PFSK-1 (cell line): ENCODE data around the gene FBXL16. TPM values are rescaled to one million over a fixed set of nuclear protein-coding genes. Genes with fewer than 3 reads are reported as not detected.

Experiments
- FOXP2 ChIP-seq: optimal IDR thresholded peaks from 2 replicates; pipeline ENCODE3; 2011; ENCODE audit warnings: borderline replicate concordance, control low read depth, inconsistent platforms; ENCODE audit not compliant: insufficient read depth; ENCODE audit errors: extremely low read length, extremely low read depth
- POLR2AphosphoS5 ChIP-seq: IDR thresholded peaks from 2 replicates; pipeline ENCODE4 v1.6.1; 2012; ENCODE audit warnings: low read depth, mild to moderate bottlenecking, control low read depth, low read length, moderate library complexity
- SIN3A ChIP-seq: IDR thresholded peaks from 2 replicates; pipeline ENCODE4 v1.6.1; 2012; ENCODE audit warnings: mild to moderate bottlenecking, low read length, moderate library complexity, borderline replicate concordance; ENCODE audit not compliant: insufficient read depth
- TAF1 ChIP-seq: IDR thresholded peaks from 2 replicates; pipeline ENCODE4 v1.6.1; 2012; ENCODE audit warnings: low read length, control low read depth, borderline replicate concordance; ENCODE audit not compliant: insufficient read depth
- polyA plus RNA-seq: library from polyadenylated mRNA; unstranded; fragments of >200 nt; gene quantifications from one replicate; pipeline ENCODE4 v1.2.1, GENCODE V29; 2012; ENCODE audit warnings: low read depth, missing spikeins; ENCODE audit not compliant: insufficient read length
- TF ChIP-seq, protein P1 (sequence below), 2 experiments: IDR thresholded peaks; 2 replicates each; pipeline versions ENCODE4 v1.6.1 to v1.8.0; 2011 to 2012; ENCODE audit warnings: low read depth in 2 of 2, low read length in 2 of 2, control low read depth in 1 of 2, inconsistent platforms in 1 of 2, mild to moderate bottlenecking in 1 of 2, moderate library complexity in 1 of 2; ENCODE audit not compliant: insufficient read depth in 1 of 2

FBXL16 gene, protein sequence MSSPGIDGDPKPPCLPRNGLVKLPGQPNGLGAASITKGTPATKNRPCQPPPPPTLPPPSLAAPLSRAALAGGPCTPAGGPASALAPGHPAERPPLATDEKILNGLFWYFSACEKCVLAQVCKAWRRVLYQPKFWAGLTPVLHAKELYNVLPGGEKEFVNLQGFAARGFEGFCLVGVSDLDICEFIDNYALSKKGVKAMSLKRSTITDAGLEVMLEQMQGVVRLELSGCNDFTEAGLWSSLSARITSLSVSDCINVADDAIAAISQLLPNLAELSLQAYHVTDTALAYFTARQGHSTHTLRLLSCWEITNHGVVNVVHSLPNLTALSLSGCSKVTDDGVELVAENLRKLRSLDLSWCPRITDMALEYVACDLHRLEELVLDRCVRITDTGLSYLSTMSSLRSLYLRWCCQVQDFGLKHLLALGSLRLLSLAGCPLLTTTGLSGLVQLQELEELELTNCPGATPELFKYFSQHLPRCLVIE
- 29.7 TPM for polyA plus RNA-seq

DNA sequence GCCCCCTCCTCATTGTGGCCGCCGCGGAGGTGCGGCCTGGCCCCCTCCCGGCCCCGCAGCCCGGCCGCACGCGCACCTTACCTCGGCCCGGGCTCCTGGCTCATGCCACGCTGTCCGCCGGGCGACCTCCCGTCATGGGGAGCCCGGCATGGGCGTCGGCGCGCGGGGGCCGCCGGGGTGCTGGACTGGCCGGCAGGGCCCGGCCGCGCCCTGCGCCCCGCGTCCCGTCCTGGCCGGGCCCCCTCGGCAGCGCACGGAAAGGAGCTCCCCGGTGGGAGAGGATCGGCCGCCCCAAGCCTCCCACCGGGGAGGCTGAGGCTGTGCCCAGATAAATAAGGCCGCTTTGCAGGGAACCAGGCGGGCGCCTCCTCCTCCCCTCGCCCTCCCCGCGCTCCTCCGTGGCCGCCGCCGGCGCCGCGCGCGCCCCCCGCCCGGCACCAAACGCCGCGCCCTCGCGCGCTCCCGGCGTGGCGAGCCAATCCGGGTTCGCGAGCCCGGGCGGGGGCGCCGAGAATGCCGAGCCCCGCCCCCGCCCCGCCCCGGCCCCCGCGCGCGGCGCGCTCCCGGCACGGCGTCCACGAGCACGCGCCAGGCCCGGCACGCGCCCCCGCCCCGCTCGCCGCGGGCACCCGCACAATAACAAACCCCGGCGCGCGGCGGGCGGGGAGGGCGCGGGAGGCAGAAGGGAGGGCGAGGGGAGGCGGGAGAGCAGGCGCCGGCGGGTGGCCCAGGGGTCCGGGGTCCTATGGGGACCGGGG lies at the start of gene FBXL16:
TSS of gene FBXL16 (minus strand) at position 371 of the 758 bp plus-strand sequence. CDS start 8,396 bp downstream, outside the sequence.
- TF ChIP-seq POLR2AphosphoS5: no peak
- no peak for TF ChIP-seq FOXP2
- TF ChIP-seq SIN3A: no peak
- TF ChIP-seq TAF1: no peak

DNA sequence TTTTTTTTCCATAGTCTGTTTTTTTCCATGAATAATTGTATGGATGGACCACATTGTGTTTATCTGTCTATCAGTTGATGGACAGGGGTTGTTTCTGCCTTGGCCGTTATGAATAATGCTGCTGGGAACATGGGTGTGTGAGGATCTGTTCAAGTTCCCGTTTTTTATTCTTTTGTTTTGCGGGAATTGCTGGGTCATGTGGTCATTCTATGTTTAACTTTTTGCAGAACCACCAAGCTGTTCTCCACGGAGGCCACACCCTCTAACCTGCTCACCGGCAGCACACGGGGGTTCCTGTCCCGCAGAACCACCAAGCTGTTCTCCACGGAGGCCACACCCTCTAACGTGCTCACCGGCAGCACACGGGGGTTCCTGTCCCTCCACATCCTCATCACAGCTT lies 49.1 kb upstream of the FBXL16 start:
- TF ChIP-seq POLR2AphosphoS5 (no peak), FOXP2 (no peak), TAF1 (no peak), SIN3A (no peak)
- TF ChIP-seq, protein P1, sequence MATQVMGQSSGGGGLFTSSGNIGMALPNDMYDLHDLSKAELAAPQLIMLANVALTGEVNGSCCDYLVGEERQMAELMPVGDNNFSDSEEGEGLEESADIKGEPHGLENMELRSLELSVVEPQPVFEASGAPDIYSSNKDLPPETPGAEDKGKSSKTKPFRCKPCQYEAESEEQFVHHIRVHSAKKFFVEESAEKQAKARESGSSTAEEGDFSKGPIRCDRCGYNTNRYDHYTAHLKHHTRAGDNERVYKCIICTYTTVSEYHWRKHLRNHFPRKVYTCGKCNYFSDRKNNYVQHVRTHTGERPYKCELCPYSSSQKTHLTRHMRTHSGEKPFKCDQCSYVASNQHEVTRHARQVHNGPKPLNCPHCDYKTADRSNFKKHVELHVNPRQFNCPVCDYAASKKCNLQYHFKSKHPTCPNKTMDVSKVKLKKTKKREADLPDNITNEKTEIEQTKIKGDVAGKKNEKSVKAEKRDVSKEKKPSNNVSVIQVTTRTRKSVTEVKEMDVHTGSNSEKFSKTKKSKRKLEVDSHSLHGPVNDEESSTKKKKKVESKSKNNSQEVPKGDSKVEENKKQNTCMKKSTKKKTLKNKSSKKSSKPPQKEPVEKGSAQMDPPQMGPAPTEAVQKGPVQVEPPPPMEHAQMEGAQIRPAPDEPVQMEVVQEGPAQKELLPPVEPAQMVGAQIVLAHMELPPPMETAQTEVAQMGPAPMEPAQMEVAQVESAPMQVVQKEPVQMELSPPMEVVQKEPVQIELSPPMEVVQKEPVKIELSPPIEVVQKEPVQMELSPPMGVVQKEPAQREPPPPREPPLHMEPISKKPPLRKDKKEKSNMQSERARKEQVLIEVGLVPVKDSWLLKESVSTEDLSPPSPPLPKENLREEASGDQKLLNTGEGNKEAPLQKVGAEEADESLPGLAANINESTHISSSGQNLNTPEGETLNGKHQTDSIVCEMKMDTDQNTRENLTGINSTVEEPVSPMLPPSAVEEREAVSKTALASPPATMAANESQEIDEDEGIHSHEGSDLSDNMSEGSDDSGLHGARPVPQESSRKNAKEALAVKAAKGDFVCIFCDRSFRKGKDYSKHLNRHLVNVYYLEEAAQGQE (IDR thresholded peaks at IDR 0.05; ENCODE audit: insufficient read depth in 1 of 2, low read depth in 2 of 2, low read length in 2 of 2): no peak

DNA sequence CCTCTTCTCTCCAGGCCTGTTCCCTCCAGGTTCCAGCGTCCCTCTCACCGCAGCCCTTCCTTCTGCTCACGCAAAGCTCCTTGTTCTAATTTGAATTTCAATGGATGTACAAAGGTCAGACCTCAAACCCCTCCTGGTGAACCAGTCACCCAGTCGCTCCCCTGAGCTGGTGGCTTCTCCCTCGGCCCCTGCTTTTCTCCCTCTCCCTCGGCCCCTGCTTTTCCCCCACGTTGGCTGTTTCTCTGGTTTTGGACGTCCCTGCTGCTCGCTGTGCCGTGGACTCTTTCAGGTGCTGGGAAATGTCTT lies 46.4 kb upstream of the FBXL16 start:
- TF ChIP-seq FOXP2 (no peak), POLR2AphosphoS5 (no peak), SIN3A (no peak)

DNA sequence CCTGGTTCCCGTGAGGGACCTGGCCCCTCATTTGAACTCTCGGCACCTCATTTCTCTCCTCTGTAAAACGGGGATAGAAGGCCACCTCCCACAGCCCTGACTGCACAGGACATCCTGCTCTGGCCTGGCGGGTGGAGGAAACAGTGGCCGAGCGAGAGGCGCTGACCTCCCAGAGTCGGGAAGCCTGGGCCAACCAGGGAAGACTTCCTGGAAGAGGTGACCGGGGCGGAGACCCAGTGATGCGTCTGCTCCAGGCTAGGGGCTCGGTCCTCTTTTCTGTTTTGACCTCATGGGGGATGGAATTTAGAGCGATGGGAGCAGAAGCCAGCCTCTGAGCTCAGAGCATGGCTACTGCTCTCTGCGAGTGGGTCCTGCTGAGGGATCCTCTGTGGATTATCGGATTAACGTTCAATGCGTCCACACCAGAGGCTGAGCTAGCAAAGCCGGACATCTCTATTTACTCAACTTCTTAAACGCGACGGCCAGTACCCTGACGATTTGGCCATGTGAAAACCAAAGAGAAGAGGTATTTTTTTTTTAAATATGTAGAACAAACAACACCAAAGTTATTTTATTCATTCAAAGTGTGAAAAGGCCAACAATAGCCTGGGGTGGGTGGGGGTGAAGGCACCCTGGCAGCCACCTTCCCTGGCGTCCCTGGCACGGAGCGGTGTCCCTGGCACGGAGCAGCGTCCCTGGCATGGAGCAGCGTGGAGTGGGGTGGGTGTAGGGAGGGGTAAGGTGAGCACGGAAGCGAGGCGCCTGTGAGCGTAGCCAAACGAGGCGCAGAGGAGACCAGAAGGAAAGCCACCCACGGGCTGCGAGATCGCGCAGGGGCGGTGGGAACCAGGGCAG lies 45.8 kb upstream of the FBXL16 start:
- TF ChIP-seq TAF1 (no peak), SIN3A (no peak), POLR2AphosphoS5 (no peak), FOXP2 (no peak)
- TF ChIP-seq, protein P1 (IDR thresholded peaks at IDR 0.05; ENCODE audit: insufficient read depth in 1 of 2, low read depth in 2 of 2, low read length in 2 of 2): no peak

DNA sequence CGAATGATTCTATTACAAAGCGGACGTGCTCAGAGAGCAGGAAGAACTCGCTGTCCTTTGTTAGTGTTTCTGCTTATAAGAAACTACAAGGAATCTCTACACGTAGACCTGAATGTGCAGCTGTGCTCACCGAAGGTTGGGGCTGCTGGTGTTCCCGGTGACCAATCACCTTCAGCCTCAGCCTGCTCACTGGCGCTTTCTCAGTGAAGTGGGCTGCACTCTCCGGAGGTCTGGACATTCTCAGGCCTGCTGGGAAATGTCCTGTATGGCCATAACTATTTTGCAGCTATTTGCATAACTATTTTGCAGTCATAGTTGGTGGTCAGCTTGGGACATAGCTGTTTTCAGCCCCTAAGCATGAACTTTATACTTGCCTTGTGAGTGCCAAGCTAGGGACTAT lies 44.9 kb upstream of the FBXL16 start:
- TF ChIP-seq POLR2AphosphoS5 (no peak), TAF1 (no peak), FOXP2 (no peak), SIN3A (no peak)
- TF ChIP-seq, protein P1 (IDR thresholded peaks at IDR 0.05; ENCODE audit: insufficient read depth in 1 of 2, low read depth in 2 of 2, low read length in 2 of 2): no peak

DNA sequence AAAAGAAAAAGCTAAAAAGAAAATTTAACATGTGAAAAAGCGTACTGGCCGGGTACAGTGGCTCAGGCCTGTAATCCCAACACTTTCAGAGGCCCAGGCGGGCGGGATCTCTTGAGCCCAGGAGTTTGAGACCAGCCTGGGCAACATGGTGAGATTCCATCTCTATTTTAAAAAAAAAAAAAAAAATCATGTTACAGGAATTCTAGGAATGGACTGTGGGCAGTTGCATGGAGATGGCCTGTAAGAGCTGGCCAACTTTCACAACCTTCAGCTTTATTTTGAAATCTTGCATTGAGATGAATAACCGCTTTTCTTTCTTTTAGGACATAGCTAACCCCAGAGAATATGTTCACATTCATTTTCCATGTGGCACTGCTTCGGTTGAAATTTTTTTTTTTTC lies 43.4 kb upstream of the FBXL16 start:
- TF ChIP-seq TAF1 (no peak), FOXP2 (no peak), POLR2AphosphoS5 (no peak), SIN3A (no peak)
